RWPE2 (cell line): ENCODE results near the gene ACTR10.
A peak's percentile ranks its signal among the peaks of the same experiment; 100 is the strongest.

Experiments used
- ATAC-seq: fragments of 200-7000 bp; cut with Tn5 transposase; 3 replicates; pipeline ENCODE4 v1.9.1; 2021; ENCODE audit warnings: low read depth
- DNase-seq: peaks from one replicate; pipeline ENCODE4 v3.0.0-alpha.2; 2020; ENCODE audit warnings: low spot score
- H3K27ac ChIP-seq: fragments of 450-650 bp; 2 replicates; pipeline ENCODE4 v1.5.1; 2017; ENCODE audit warnings: mild to moderate bottlenecking; ENCODE audit not compliant: poor library complexity, severe bottlenecking
- H3K27me3 ChIP-seq: fragments of 250-450 bp; sonication (Bioruptor Pico); 2 replicates; pipeline ENCODE4 v1.5.1; 2021; ENCODE audit warnings: mild to moderate bottlenecking, moderate library complexity; ENCODE audit not compliant: insufficient read depth, poor library complexity, severe bottlenecking
- H3K36me3 ChIP-seq: fragments of 250-450 bp; sonication (Bioruptor Pico); 2 replicates; pipeline ENCODE4 v1.5.1; 2020; ENCODE audit warnings: low read depth, mild to moderate bottlenecking, moderate library complexity
- H3K4me1 ChIP-seq: fragments of 250-450 bp; sonication (Bioruptor Pico); 2 replicates; pipeline ENCODE4 v1.5.1; 2021; ENCODE audit warnings: mild to moderate bottlenecking, moderate library complexity; ENCODE audit not compliant: insufficient read depth, poor library complexity, severe bottlenecking
- H3K4me3 ChIP-seq: fragments of 250-450 bp; sonication (Bioruptor Pico); 2 replicates; pipeline ENCODE4 v1.5.1; 2021; ENCODE audit warnings: mild to moderate bottlenecking, moderate library complexity; ENCODE audit not compliant: severe bottlenecking
- H3K9me3 ChIP-seq: fragments of 250-450 bp; sonication (Bioruptor Pico); 2 replicates; pipeline ENCODE4 v1.5.1; 2021; ENCODE audit warnings: mild to moderate bottlenecking, moderate library complexity; ENCODE audit not compliant: severe bottlenecking
- TF ChIP-seq, protein P1 (sequence below): fragments of 450-650 bp; IDR thresholded peaks from one replicate; pipeline ENCODE4 v1.5.1; 2017; ENCODE audit warnings: mild to moderate bottlenecking, moderate library complexity; ENCODE audit not compliant: poor library complexity, severe bottlenecking

Gene ACTR10

DNA sequence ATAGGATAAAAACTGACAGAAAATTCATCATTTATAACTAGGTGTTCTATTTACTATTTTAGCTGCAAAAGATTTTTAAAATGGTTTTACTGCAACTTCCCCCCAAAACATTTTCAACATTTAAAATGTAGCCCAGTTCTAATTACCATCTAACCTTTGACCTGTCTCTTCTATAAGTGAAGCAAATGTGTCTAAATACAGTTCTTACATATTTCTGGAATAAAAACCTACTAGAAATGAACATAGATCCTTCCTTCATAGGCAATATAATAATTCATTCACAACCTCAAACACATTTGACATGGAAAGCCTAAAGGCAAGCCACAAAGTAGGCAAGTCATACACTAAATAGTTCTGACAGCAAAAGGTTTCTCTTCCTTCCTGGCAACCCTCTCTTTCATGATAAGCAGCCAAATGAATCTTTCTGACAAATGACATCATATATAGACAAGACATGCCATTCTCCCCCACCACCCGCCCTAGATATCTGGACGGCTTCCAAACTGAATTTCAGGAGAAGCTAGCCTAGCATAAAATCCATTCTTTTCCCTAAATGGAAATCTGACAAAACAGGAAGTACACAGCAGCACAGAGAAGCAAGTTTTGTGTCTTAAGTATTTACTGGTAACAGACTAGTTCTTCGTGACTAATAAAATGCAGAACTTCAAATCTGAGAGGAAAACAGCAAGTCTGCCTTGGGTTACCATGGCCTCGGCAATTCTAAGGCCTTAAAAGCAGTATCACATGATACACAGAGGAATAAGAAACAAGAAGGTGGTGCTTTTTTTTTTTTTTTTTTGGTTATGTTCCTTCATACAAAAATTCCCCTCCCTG lies 81.2 kb downstream of the ACTR10 start:
- TF ChIP-seq, protein P1, sequence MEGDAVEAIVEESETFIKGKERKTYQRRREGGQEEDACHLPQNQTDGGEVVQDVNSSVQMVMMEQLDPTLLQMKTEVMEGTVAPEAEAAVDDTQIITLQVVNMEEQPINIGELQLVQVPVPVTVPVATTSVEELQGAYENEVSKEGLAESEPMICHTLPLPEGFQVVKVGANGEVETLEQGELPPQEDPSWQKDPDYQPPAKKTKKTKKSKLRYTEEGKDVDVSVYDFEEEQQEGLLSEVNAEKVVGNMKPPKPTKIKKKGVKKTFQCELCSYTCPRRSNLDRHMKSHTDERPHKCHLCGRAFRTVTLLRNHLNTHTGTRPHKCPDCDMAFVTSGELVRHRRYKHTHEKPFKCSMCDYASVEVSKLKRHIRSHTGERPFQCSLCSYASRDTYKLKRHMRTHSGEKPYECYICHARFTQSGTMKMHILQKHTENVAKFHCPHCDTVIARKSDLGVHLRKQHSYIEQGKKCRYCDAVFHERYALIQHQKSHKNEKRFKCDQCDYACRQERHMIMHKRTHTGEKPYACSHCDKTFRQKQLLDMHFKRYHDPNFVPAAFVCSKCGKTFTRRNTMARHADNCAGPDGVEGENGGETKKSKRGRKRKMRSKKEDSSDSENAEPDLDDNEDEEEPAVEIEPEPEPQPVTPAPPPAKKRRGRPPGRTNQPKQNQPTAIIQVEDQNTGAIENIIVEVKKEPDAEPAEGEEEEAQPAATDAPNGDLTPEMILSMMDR: no peak
- ATAC-seq (peak; percentile 85), DNase-seq (no peak)
- no peak overlapping the region for H3K4me3 ChIP-seq
- H3K9me3 ChIP-seq: no peaks in the 10 kb centered on the region
- peak overlapping the region; percentile 72 for H3K27ac ChIP-seq
- no peaks in the 10 kb centered on the region for H3K27me3 ChIP-seq
- peaks cover 81% of the 10 kb centered on the region for H3K36me3 ChIP-seq
- peaks cover 25% of the 10 kb centered on the region for H3K4me1 ChIP-seq

DNA sequence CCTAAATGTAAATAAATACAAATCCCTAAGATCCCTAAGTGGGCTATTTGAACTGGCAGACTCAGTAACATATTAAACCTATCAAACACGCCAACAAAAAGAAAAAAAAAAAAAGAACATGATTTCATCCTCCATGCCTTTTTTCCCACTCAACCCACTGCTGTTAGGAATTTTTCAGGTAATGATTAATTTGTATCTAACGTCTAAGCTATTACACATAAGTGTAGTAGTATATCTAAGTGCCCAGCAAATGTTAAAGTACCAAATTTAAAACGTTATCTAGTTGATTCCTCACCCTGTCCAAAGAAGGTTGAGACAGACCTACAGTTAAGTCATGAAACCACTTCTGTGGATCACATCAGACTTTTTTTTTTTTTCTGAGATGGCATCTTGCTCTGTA lies 82.0 kb downstream of the ACTR10 start:
- ATAC-seq (no peak), DNase-seq (no peak)
- TF ChIP-seq, protein P1: no peak
- H3K36me3 ChIP-seq: peaks cover 82% of the 10 kb centered on the region
- no peaks in the 10 kb centered on the region for H3K27me3 ChIP-seq
- H3K9me3 ChIP-seq: no peaks in the 10 kb centered on the region
- H3K27ac ChIP-seq: peak overlapping the region; percentile 72
- H3K4me3 ChIP-seq: no peak overlapping the region
- H3K4me1 ChIP-seq: peaks cover 25% of the 10 kb centered on the region

DNA sequence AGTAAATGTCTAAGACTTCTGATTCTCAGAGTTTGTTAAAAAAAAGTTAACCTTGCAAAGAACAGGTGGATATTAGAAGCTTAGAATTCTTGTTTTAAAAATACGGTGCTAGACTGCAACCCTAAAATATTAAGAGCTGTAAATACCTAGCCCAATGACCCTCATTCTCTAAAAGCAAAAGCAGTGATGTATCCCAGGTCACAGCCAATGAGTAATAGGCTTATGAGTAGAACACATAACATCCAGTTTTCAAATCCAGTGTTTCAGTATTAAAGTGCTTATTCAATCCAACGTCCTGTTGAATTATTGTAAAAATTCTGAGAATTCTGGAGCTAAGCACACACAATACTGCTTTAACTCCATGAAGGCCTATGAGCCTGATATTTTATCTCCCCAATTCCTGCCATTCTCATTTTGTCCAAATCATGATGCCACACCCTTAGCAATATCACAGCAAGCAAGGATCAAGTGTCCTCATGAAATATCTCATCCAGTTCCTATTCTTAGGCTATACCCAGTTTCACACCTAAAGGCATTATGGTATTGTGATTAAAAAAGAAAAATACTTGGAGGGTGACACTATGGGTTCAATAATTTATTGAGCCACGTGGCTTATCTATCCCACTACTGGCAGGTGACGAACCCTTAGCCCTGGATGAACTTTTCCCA lies 83.1 kb downstream of the ACTR10 start:
- TF ChIP-seq, protein P1: no peak
- Histone ChIP-seq H3K4me1 (peaks cover 26% of the 10 kb centered on the region), H3K27ac (peak overlapping the region; percentile 72), H3K36me3 (peaks cover 85% of the 10 kb centered on the region), H3K4me3 (no peak overlapping the region), H3K9me3 (no peaks in the 10 kb centered on the region), H3K27me3 (no peaks in the 10 kb centered on the region)
- ATAC-seq: no peak
- no peak for DNase-seq

DNA sequence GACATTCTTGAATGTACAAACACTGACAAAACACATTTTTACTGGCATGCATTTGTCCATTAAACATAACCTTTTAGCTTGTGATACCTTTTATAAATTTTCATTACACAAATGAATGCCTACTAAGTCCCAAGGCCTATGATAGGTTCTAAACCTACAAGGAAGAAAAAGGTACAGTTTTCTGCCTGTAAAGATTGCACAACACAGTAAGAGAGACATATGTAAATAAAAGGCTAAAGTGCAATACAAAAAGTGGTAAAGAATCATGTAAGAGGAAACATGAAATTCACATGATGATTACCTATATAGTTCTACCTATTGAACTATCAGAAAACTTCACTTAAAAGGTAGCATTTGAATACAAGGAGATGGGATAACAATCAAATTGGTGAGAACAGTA lies 83.8 kb downstream of the ACTR10 start:
- TF ChIP-seq, protein P1: no peak
- DNase-seq: no peak
- H3K4me3 ChIP-seq: no peak overlapping the region
- ATAC-seq: no peak
- peaks cover 33% of the 10 kb centered on the region for H3K4me1 ChIP-seq
- H3K36me3 ChIP-seq: peaks cover 87% of the 10 kb centered on the region
- no peaks in the 10 kb centered on the region for H3K27me3 ChIP-seq
- H3K9me3 ChIP-seq: no peaks in the 10 kb centered on the region
- no peak overlapping the region for H3K27ac ChIP-seq
